ENCODE results near the gene ATP6AP2. TPM values are rescaled to one million over a fixed set of nuclear protein-coding genes. Genes with fewer than 3 reads are reported as not detected.
A peak's percentile ranks its signal among the peaks of the same experiment; 100 is the strongest.

The ATP6AP2 gene
- total and polyA plus RNA-seq, 2 of the 13 experiments (the other 11 are each of a cell fraction or from before 2014, with no cell fraction given) = 55.6 to 108 TPM

DNA sequence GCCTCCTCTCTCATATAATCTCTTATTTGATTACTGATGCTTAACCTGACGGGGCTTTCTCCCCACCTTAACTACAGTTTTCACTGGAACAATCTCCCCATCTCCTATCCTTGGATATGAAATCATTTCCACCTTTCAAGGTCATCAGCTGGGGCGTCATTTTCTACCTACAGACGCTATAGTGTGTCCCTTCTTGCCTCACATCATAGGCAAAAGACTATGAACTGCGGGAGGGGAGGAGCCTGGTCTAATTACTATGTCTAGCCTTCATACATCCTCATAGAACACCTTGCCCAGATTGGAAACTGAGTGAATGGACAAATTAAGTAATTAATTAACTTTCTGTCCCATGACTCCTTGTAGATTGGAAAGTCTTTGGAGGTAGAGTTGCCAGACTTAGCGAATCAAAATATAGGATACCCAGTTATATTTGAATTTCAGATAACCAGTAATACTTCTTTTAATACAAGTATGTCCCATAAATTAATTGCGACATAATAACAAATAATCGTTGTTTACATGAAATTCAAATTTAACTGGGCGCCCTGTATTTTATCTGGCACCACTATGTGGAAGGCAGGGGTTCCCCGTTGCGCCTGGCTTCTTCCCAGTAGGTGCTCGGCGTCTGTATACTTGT lies 752 bp upstream of the ATP6AP2 start:
- Histone ChIP-seq H3K36me3 (replicated peaks in 1 of 2; ENCODE audit: control insufficient read depth in 1 of 2, insufficient read depth in 2 of 2, low read length in 2 of 2) (no peaks in the 10 kb centered on the region), H3K27me3 (ENCODE audit: control insufficient read depth in 1 of 2, insufficient read depth in 2 of 2, low read length in 2 of 2) (no peaks in the 10 kb centered on the region; a peak in 1 of 5 replicates), H3K4me1 (ENCODE audit: insufficient read depth, low read length) (peaks cover 46% of the 10 kb centered on the region), H3K9me3 (ENCODE audit: low read length) (no peaks in the 10 kb centered on the region), H3K79me2 (ENCODE audit: insufficient read depth, low read length) (peaks cover 21% of the 10 kb centered on the region), H4K20me1 (ENCODE audit: insufficient read depth, low read length) (no peaks in the 10 kb centered on the region), H3K4me3 (replicated peaks in 1 of 3; ENCODE audit: insufficient read depth in 1 of 3, low read depth in 2 of 3, low read length in 3 of 3) (peak overlapping the region; percentile 63 to 85 (median 83); a peak in 5 of 6 replicates), H3K9ac (ENCODE audit: insufficient read depth, low read depth, low read length) (peak overlapping the region; percentile 54; the same call in 1 of the 2 replicates), H3K27ac (ENCODE audit: extremely low read length, insufficient read depth, low read length) (no peak overlapping the region), H2AFZ (ENCODE audit: low read length) (no peak overlapping the region), H3K4me2 (ENCODE audit: low read depth, low read length) (peak overlapping the region; percentile 66)
- peak; percentile 55 for ATAC-seq
- intact Hi-C loops (cut with micrococcal nuclease; ENCODE audit: unreplicated experiment) (loop anchor here (10.0 kb wide), 1 partner anchor 65 kb away; the partner anchor contains the start of gene CXorf38), in situ Hi-C loops (cut with HindIII; ENCODE audit: extremely low pct_ligation_motif_present, low pct_unique_long_range_greater_than_20kb) (no loop called here)
- no peak for DNase-seq (ENCODE audit: low spot score)
- FAIRE-seq = no peak
- TF ChIP-seq, protein P1, sequence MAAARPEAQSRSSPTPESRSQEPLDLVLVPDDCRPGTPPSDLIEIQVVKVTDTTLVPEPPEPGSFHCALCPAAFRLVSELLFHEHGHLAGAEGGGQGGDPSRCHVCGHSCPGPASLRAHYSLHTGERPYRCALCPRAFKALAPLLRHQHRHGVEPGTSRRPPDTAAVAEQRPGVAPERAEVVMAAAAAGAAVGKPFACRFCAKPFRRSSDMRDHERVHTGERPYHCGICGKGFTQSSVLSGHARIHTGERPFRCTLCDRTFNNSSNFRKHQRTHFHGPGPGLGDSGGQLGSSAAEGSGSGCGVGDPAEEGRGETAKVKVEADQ (CRISPR knock-in tag; IDR thresholded peaks at IDR 0.05; ENCODE audit: borderline replicate concordance) = no peak
- peak; percentile 22; the same call in 1 of the 2 replicates for TF ChIP-seq ZBTB21 (CRISPR knock-in tag; IDR thresholded peaks at IDR 0.05)
- CTCF ChIA-PET (ENCODE audit: low intra/inter-chr PET ratio, low total read pairs) = no interaction called here
- POLR2A ChIA-PET = interaction anchor here (1.0 to 1.2 kb wide), 2 partner anchors 9 to 68 kb away, joined by 3 to 4 read pairs; partner anchors contain the start of gene CXorf38
- WGBS (ENCODE audit: low lambda C conversion rate) = 8% methylated on average over 12 of the region's 12 CpGs
- TSS peak; percentile 76 for BruUV-seq (replicated peaks)

DNA sequence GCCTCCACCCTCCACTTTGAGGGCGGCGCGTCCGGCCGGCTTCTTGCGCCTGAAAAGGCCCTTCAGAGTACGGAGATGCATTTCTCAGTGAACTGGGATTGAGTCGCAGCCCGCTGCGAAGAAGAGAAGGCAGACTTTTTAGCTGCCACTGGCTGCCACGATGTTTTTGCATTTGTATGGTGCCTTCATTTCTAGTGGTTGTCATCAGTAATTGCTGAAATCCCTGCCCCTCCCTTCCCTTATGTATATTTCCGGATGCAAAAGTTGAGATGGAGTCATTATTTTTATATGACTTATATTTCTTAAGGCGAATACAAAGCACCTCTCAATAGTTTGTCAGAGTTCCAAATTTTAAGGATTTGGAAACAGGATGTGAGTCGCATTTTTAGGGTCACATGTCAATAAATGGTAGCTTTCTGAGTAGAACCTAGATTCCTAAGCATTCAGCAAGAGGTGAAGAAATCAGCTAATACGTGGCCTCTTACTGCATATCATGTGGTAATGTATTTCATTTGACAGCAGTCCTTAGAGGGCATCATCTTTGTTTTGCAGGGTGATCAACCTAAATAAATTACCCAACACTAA lies 658 bp downstream of the ATP6AP2 start:
- ChIA-PET CTCF (ENCODE audit: low intra/inter-chr PET ratio, low total read pairs) (no interaction called here), POLR2A (no interaction called here)
- intact Hi-C loops (cut with micrococcal nuclease; ENCODE audit: unreplicated experiment) (loop anchor here (10.0 kb wide), 1 partner anchor 63 kb away; the partner anchor contains the start of gene CXorf38), in situ Hi-C loops (cut with HindIII; ENCODE audit: extremely low pct_ligation_motif_present, low pct_unique_long_range_greater_than_20kb) (no loop called here)
- Histone ChIP-seq H3K79me2 (ENCODE audit: insufficient read depth, low read length) (peaks cover 21% of the 10 kb centered on the region), H2AFZ (ENCODE audit: low read length) (no peak overlapping the region), H4K20me1 (ENCODE audit: insufficient read depth, low read length) (no peaks in the 10 kb centered on the region), H3K9me3 (ENCODE audit: low read length) (no peaks in the 10 kb centered on the region), H3K36me3 (replicated peaks in 1 of 2; ENCODE audit: control insufficient read depth in 1 of 2, insufficient read depth in 2 of 2, low read length in 2 of 2) (no peaks in the 10 kb centered on the region), H3K27ac (ENCODE audit: extremely low read length, insufficient read depth, low read length) (peak overlapping the region; percentile 26), H3K4me1 (ENCODE audit: insufficient read depth, low read length) (peaks cover 45% of the 10 kb centered on the region), H3K4me3 (replicated peaks in 1 of 3; ENCODE audit: insufficient read depth in 1 of 3, low read depth in 2 of 3, low read length in 3 of 3) (peak overlapping the region; percentile 65 to 83 (median 77)), H3K4me2 (ENCODE audit: low read depth, low read length) (peak overlapping the region; percentile 71), H3K27me3 (ENCODE audit: control insufficient read depth in 1 of 2, insufficient read depth in 2 of 2, low read length in 2 of 2) (no peaks in the 10 kb centered on the region; a peak in 1 of 5 replicates), H3K9ac (ENCODE audit: insufficient read depth, low read depth, low read length) (peak overlapping the region; percentile 73)
- DNase-seq (ENCODE audit: low spot score) = no peak
- TSS peak; percentile 61 for BruUV-seq (replicated peaks)
- TF ChIP-seq MAFK (conservative IDR thresholded peaks at IDR 0.05 in 1 of 2, IDR thresholded peaks at IDR 0.05 in 1 of 2; ENCODE audit: low read length in 2 of 2) (no peak), ZNF180 (CRISPR knock-in tag; IDR thresholded peaks at IDR 0.05; ENCODE audit: borderline replicate concordance, low read depth) (no peak), ONECUT2 (CRISPR knock-in tag; IDR thresholded peaks at IDR 0.05) (no peak)
- TF ChIP-seq, protein P2, sequence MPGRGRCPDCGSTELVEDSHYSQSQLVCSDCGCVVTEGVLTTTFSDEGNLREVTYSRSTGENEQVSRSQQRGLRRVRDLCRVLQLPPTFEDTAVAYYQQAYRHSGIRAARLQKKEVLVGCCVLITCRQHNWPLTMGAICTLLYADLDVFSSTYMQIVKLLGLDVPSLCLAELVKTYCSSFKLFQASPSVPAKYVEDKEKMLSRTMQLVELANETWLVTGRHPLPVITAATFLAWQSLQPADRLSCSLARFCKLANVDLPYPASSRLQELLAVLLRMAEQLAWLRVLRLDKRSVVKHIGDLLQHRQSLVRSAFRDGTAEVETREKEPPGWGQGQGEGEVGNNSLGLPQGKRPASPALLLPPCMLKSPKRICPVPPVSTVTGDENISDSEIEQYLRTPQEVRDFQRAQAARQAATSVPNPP (CRISPR knock-in tag; IDR thresholded peaks at IDR 0.05) = no peak
- TF ChIP-seq, protein P3, sequence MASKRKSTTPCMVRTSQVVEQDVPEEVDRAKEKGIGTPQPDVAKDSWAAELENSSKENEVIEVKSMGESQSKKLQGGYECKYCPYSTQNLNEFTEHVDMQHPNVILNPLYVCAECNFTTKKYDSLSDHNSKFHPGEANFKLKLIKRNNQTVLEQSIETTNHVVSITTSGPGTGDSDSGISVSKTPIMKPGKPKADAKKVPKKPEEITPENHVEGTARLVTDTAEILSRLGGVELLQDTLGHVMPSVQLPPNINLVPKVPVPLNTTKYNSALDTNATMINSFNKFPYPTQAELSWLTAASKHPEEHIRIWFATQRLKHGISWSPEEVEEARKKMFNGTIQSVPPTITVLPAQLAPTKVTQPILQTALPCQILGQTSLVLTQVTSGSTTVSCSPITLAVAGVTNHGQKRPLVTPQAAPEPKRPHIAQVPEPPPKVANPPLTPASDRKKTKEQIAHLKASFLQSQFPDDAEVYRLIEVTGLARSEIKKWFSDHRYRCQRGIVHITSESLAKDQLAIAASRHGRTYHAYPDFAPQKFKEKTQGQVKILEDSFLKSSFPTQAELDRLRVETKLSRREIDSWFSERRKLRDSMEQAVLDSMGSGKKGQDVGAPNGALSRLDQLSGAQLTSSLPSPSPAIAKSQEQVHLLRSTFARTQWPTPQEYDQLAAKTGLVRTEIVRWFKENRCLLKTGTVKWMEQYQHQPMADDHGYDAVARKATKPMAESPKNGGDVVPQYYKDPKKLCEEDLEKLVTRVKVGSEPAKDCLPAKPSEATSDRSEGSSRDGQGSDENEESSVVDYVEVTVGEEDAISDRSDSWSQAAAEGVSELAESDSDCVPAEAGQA (IDR thresholded peaks at IDR 0.05; ENCODE audit: low read depth) = no peak
- TF ChIP-seq, protein P3 (CRISPR knock-in tag; IDR thresholded peaks at IDR 0.05; ENCODE audit: borderline replicate concordance) = no peak
- ATAC-seq = no peak
- no peak for FAIRE-seq
- 3% methylated on average over 4 of the region's 15 CpGs for WGBS (ENCODE audit: low lambda C conversion rate)
